ENCODE results near the gene NCOA1. TPM values are rescaled to one million over a fixed set of nuclear protein-coding genes. Genes with fewer than 3 reads are reported as not detected.

The NCOA1 gene
- total and polyA plus RNA-seq, 10 of the 15 experiments (the other 5 are each of a cell fraction or from before 2014, with no cell fraction given) = 1.8 to 35.6 (median 6.1) TPM

DNA sequence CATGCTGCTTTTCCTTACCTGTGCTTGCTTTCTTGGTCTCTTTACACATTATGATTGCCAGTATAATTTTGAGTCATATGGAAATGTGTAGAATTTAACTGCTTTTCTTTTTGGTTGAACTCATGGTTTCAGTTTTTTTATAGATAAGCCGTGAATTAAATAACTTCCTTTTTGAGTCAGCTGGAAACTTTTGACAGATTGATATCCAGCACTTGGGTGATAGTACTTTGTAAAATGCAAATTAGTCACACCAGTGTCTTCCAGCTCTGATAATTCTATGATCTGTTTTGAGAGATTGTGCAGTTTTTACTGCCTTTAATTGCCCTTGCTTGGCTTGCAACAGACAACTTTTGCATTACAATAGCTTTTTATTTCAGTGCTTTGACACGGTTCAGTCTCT, 86.4 kb downstream of the NCOA1 start (continued):
- TF ChIP-seq, protein P1, sequence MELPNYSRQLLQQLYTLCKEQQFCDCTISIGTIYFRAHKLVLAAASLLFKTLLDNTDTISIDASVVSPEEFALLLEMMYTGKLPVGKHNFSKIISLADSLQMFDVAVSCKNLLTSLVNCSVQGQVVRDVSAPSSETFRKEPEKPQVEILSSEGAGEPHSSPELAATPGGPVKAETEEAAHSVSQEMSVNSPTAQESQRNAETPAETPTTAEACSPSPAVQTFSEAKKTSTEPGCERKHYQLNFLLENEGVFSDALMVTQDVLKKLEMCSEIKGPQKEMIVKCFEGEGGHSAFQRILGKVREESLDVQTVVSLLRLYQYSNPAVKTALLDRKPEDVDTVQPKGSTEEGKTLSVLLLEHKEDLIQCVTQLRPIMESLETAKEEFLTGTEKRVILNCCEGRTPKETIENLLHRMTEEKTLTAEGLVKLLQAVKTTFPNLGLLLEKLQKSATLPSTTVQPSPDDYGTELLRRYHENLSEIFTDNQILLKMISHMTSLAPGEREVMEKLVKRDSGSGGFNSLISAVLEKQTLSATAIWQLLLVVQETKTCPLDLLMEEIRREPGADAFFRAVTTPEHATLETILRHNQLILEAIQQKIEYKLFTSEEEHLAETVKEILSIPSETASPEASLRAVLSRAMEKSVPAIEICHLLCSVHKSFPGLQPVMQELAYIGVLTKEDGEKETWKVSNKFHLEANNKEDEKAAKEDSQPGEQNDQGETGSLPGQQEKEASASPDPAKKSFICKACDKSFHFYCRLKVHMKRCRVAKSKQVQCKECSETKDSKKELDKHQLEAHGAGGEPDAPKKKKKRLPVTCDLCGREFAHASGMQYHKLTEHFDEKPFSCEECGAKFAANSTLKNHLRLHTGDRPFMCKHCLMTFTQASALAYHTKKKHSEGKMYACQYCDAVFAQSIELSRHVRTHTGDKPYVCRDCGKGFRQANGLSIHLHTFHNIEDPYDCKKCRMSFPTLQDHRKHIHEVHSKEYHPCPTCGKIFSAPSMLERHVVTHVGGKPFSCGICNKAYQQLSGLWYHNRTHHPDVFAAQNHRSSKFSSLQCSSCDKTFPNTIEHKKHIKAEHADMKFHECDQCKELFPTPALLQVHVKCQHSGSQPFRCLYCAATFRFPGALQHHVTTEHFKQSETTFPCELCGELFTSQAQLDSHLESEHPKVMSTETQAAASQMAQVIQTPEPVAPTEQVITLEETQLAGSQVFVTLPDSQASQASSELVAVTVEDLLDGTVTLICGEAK (IDR thresholded peaks at IDR 0.05; ENCODE audit: borderline replicate concordance) = no peak; the same call in 1 of the 2 replicates
- no peak for TF ChIP-seq SRF (IDR thresholded peaks at IDR 0.05; ENCODE audit: low read depth in 2 of 2, low read length in 2 of 2)
- TF ChIP-seq, protein P2, sequence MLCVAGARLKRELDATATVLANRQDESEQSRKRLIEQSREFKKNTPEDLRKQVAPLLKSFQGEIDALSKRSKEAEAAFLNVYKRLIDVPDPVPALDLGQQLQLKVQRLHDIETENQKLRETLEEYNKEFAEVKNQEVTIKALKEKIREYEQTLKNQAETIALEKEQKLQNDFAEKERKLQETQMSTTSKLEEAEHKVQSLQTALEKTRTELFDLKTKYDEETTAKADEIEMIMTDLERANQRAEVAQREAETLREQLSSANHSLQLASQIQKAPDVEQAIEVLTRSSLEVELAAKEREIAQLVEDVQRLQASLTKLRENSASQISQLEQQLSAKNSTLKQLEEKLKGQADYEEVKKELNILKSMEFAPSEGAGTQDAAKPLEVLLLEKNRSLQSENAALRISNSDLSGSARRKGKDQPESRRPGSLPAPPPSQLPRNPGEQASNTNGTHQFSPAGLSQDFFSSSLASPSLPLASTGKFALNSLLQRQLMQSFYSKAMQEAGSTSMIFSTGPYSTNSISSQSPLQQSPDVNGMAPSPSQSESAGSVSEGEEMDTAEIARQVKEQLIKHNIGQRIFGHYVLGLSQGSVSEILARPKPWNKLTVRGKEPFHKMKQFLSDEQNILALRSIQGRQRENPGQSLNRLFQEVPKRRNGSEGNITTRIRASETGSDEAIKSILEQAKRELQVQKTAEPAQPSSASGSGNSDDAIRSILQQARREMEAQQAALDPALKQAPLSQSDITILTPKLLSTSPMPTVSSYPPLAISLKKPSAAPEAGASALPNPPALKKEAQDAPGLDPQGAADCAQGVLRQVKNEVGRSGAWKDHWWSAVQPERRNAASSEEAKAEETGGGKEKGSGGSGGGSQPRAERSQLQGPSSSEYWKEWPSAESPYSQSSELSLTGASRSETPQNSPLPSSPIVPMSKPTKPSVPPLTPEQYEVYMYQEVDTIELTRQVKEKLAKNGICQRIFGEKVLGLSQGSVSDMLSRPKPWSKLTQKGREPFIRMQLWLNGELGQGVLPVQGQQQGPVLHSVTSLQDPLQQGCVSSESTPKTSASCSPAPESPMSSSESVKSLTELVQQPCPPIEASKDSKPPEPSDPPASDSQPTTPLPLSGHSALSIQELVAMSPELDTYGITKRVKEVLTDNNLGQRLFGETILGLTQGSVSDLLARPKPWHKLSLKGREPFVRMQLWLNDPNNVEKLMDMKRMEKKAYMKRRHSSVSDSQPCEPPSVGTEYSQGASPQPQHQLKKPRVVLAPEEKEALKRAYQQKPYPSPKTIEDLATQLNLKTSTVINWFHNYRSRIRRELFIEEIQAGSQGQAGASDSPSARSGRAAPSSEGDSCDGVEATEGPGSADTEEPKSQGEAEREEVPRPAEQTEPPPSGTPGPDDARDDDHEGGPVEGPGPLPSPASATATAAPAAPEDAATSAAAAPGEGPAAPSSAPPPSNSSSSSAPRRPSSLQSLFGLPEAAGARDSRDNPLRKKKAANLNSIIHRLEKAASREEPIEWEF (IDR thresholded peaks at IDR 0.05; ENCODE audit: insufficient replicate concordance, low read depth, low read length) = peak; percentile 72
- TF ChIP-seq MXI1 (IDR thresholded peaks at IDR 0.05; ENCODE audit: low read depth, low read length) = peak; percentile 56; the same call in 1 of the 2 replicates
- TF ChIP-seq RELA (IDR thresholded peaks at IDR 0.05; ENCODE audit: borderline replicate concordance, partially characterized antibody) = peak; percentile 62
- no peak for TF ChIP-seq SMAD1 (IDR thresholded peaks at IDR 0.05; ENCODE audit: low read depth, partially characterized antibody)
- TF ChIP-seq NBN (IDR thresholded peaks at IDR 0.05) = peak; percentile 67; the same call in 1 of the 2 replicates
- no peak for TF ChIP-seq SPI1 (IDR thresholded peaks at IDR 0.05; ENCODE audit: borderline replicate concordance, insufficient read depth, low read depth, low read length)
- TF ChIP-seq, protein P3, sequence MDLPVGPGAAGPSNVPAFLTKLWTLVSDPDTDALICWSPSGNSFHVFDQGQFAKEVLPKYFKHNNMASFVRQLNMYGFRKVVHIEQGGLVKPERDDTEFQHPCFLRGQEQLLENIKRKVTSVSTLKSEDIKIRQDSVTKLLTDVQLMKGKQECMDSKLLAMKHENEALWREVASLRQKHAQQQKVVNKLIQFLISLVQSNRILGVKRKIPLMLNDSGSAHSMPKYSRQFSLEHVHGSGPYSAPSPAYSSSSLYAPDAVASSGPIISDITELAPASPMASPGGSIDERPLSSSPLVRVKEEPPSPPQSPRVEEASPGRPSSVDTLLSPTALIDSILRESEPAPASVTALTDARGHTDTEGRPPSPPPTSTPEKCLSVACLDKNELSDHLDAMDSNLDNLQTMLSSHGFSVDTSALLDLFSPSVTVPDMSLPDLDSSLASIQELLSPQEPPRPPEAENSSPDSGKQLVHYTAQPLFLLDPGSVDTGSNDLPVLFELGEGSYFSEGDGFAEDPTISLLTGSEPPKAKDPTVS (IDR thresholded peaks at IDR 0.05; ENCODE audit: low read depth, low read length) = no peak
- 0 out of 2 replicates have a peak, but pooled peaks have one; percentile 28 for TF ChIP-seq CBFB (IDR thresholded peaks at IDR 0.05; ENCODE audit: low read depth)
- TF ChIP-seq ZNF622 (IDR thresholded peaks at IDR 0.05) = no peak
- TF ChIP-seq ZBED1 (IDR thresholded peaks at IDR 0.05; ENCODE audit: borderline replicate concordance) = peak; percentile 81; the same call in 1 of the 2 replicates
- TF ChIP-seq POLR2AphosphoS2 (IDR thresholded peaks at IDR 0.05; ENCODE audit: low read depth, low read length) = no peak
- TF ChIP-seq, protein P4, sequence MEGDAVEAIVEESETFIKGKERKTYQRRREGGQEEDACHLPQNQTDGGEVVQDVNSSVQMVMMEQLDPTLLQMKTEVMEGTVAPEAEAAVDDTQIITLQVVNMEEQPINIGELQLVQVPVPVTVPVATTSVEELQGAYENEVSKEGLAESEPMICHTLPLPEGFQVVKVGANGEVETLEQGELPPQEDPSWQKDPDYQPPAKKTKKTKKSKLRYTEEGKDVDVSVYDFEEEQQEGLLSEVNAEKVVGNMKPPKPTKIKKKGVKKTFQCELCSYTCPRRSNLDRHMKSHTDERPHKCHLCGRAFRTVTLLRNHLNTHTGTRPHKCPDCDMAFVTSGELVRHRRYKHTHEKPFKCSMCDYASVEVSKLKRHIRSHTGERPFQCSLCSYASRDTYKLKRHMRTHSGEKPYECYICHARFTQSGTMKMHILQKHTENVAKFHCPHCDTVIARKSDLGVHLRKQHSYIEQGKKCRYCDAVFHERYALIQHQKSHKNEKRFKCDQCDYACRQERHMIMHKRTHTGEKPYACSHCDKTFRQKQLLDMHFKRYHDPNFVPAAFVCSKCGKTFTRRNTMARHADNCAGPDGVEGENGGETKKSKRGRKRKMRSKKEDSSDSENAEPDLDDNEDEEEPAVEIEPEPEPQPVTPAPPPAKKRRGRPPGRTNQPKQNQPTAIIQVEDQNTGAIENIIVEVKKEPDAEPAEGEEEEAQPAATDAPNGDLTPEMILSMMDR (IDR thresholded peaks at IDR 0.05 in 2 of 3, conservative IDR thresholded peaks at IDR 0.05 in 1 of 3; ENCODE audit: control insufficient read depth in 2 of 3, extremely low read depth in 1 of 3, insufficient read depth in 1 of 3, low read depth in 3 of 3, low read length in 3 of 3) = no peak
- TF ChIP-seq MEF2A (IDR thresholded peaks at IDR 0.05; ENCODE audit: insufficient read depth, low read depth, low read length) = peak; percentile 87
- TF ChIP-seq ETV6 (conservative IDR thresholded peaks at IDR 0.05 in 1 of 2, IDR thresholded peaks at IDR 0.05 in 1 of 2; ENCODE audit: borderline replicate concordance in 1 of 2, low read depth in 1 of 2) = no peak

Measured in GM12878 (cell line).